Upper lobe of left lung (tissue), 6 donors: ENCODE data around the gene HES4. TPM values are rescaled to one million over a fixed set of nuclear protein-coding genes. Genes with fewer than 3 reads are reported as not detected.
"Not testable (repeated sequence)": the region's sequence is repeated elsewhere in the genome, so short reads cannot be mapped to it uniquely, and the experiment has no call there.

Experiments used
- ATAC-seq, 2 donors: fragments of 200-7000 bp; cut with Tn5 transposase; one replicate each; pipeline ENCODE4 v1.9.1; 2022; ENCODE audit warnings: mild to moderate bottlenecking in 2 of 2, moderate library complexity in 2 of 2; ENCODE audit not compliant: low FRiP score in 2 of 2
- DNase-seq, 2 donors: peaks; one replicate each; pipeline ENCODE4 v3.0.0-alpha.2; 2019 to 2020
- H3K27ac ChIP-seq, 4 donors: fragments of 200-600 bp; sonication (generic); one replicate each; pipeline ENCODE4 v1.5.1; 2016 to 2019
- H3K27me3 ChIP-seq, 4 donors: fragments of 200-600 bp; sonication (generic); one replicate each; pipeline ENCODE4 v1.5.1; 2017 to 2019
- H3K36me3 ChIP-seq, 4 donors: fragments of 200-600 bp; sonication (generic); one replicate each; pipeline ENCODE4 v1.5.1; 2016 to 2019
- H3K4me1 ChIP-seq, 4 donors: fragments of 200-600 bp; sonication (generic); one replicate each; pipeline ENCODE4 v1.5.1; 2018 to 2019
- H3K4me3 ChIP-seq, 4 donors: fragments of 200-600 bp; sonication (generic); one replicate each; pipeline ENCODE4 v1.5.1; 2017 to 2019; ENCODE audit warnings: mild to moderate bottlenecking in 2 of 4, moderate library complexity in 1 of 4
- H3K9me3 ChIP-seq, 4 donors: fragments of 200-600 bp; sonication (generic); one replicate each; pipeline ENCODE4 v1.5.1; 2018 to 2019
- CTCF ChIP-seq, 6 experiments: fragments of 450-650 bp in 4 of 6; fragments of 200-600 bp in 2 of 6; sonication (generic) in 2 of 6; IDR thresholded peaks; one replicate each; pipeline ENCODE4 v1.5.1; 2016 to 2019; ENCODE audit warnings: antibody characterized with exemption in 6 of 6
- EP300 ChIP-seq, 4 donors: sonication (generic); formaldehyde crosslinking; IDR thresholded peaks; one replicate each; pipeline ENCODE4 v1.5.1; 2017; ENCODE audit warnings: antibody characterized with exemption in 4 of 4, control low read depth in 2 of 4
- POLR2A ChIP-seq, 4 donors: fragments of 450-650 bp; IDR thresholded peaks; one replicate each; pipeline ENCODE4 v1.5.1; 2016 to 2017; ENCODE audit warnings: antibody characterized with exemption in 4 of 4, mild to moderate bottlenecking in 2 of 4
- POLR2AphosphoS5 ChIP-seq, 2 donors: sonication (generic); formaldehyde crosslinking; IDR thresholded peaks; one replicate each; pipeline ENCODE4 v1.5.1; 2017; ENCODE audit warnings: antibody characterized with exemption in 2 of 2
- WGBS, 2 donors: methylation state at CpG; one replicate each; pipeline ENCODE4 v1.1.5; 2017 to 2018; 5-methylcytosine and 5-hydroxymethylcytosine counted together
- total RNA-seq, 6 donors: library from RNA; depleted of rRNA in 4 of 6; stranded (reverse); fragments of >200 nt in 4 of 6; gene quantifications; one replicate each; pipeline versions ENCODE4 v1.1.0 to v1.2.1, GENCODE V29; 2016 to 2021
- donor health status: DM: no; HTN: no; CAD: no; lungs with moderate emphysema.
- donor health status: DM: no; HTN: yes; CAD: no; lungs with severe emphysema.

Gene HES4
- total RNA-seq, 6 donors from 2014 or later, result 26.5 to 55.0 (median 35.0) TPM

DNA sequence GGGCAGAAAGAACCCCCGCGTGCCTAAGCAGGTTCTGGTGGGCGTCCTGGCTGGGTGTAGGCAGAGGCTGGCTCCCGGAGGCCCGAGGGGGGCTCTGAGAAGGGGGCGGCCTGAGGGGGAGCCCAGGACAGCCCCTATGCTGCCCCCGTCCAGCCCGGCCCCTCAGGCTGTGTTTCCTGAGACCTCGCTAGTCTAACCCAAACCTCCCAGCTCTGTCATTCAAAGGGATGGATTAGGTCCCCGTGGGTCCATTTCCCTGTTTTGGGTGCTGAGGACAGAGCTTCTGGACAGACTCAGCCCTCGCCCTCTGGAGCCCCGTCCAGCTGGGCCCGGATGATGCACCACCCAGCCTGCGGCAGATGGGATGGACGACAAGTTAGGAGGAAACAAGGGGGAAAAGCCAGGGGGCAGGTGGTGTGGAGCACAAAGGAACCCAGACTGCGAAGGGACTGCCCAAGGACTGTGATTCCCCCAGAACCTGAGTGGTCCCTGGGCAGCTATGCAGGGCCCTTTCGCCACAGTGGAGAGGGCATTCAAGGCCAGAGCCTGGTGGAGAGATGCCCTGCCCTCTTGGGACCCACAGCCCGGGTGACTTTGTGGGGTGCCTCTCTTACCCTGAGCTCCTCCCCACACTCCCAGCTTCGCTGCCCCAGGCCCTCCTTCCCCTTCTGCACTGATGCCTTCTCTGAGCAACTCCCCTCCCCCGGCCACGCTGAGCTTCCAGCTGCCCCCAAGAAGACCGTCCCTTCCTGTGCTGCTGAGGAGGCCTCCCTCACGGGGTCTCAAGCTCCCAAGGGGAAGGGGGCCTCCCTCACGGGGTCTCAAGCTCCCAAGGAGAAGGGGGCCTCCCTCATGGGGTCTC is 2.8 kb downstream of the HES4 start:
- no peak for TF ChIP-seq EP300 (IDR thresholded peaks at IDR 0.05)
- TF ChIP-seq POLR2A (IDR thresholded peaks at IDR 0.05), result no peak
- no peak for TF ChIP-seq CTCF (IDR thresholded peaks at IDR 0.05)
- no peak for TF ChIP-seq POLR2AphosphoS5 (IDR thresholded peaks at IDR 0.05)
- Histone ChIP-seq H3K4me3 (no peak overlapping the region), H3K4me1 (peaks cover 25 to 44% (median 37%) of the 10 kb centered on the region in 4 donors), H3K27ac (no peak overlapping the region), H3K36me3 (no peaks in the 10 kb centered on the region), H3K27me3 (peaks cover 0 to 41% (median 18%) of the 10 kb centered on the region in 4 donors), H3K9me3 (peaks cover 0 to 2% (median under 1%) of the 10 kb centered on the region in 4 donors)
- ATAC-seq (no peak), DNase-seq (peak in 1 of 2 donors; percentile 61)
- WGBS, 2 donors, result 74 to 80% methylated on average over 13 to 23 of the region's 24 CpGs

DNA sequence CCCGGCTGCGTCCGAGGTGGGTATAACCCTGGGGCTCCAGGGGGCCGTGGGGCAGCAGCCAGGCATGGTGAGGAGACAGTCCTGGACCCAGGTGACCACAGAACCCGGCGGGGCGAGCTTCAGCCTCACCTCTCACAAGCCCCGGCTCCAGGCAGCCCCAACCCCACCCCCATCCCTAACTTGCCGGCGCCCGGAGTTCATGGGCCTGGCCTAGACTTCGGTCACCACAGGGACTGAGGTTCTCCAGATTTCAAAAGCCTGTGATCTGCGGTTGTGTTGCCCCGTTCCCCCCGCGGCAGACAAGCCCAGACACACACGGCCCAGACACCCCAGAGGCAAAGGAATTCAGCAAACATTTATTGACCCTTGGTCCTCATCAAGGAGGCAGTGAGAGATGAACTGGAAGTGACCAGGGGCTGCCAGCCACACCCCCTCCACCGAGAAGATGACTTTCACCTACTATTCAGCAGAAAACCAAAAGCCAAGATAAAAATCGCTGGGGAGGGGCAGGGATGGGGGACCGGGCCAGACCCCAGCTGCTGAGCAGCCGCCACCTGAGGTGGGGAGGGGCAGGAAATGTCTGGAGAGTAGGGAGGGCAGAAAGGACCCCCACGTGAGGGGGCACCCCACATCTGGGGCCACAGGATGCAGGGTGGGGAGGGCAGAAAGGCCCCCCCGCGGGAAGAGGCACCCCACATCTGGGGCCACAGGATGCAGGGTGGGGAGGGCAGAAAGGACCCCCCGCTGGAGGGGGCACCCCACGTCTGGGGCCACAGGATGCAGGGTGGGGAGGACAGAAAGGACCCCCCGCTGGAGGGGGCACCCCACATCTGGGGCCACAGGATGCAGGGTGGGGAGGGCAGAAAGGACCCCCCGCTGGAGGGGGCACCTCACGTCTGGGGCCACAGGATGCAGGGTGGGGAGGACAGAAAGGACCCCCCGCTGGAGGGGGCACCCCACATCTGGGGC is 3.9 kb downstream of the HES4 start:
- TF ChIP-seq EP300 (IDR thresholded peaks at IDR 0.05) (no peak), POLR2AphosphoS5 (IDR thresholded peaks at IDR 0.05) (no peak), CTCF (IDR thresholded peaks at IDR 0.05) (no peak), POLR2A (IDR thresholded peaks at IDR 0.05) (no peak)
- Histone ChIP-seq H3K9me3 (peaks cover 0 to 10% (median 5%) of the 10 kb centered on the region in 4 donors), H3K4me1 (peaks cover 17 to 33% (median 26%) of the 10 kb centered on the region in 4 donors), H3K27me3 (peaks cover 0 to 34% (median 16%) of the 10 kb centered on the region in 4 donors), H3K4me3 (no peak overlapping the region), H3K36me3 (no peaks in the 10 kb centered on the region), H3K27ac (no peak overlapping the region)
- WGBS, 2 donors, result 31 to 35% methylated on average over 10 to 25 of the region's 30 CpGs
- DNase-seq, result peak in 1 of 2 donors; percentile 69
- ATAC-seq, result no peak

- not testable (repeated sequence) for ATAC-seq, DNase-seq, H3K9me3 ChIP-seq, H3K36me3 ChIP-seq, H3K4me3 ChIP-seq, H3K27ac ChIP-seq
- peaks cover 9 to 19% (median 17%) of the 10 kb centered on the region in 4 donors for H3K4me1 ChIP-seq
- peaks cover 0 to 24% (median 15%) of the 10 kb centered on the region in 4 donors for H3K27me3 ChIP-seq
- WGBS, 2 donors, result 56 to 85% methylated on average over 2 to 6 of the region's 6 CpGs
These were observed 5.4 kb downstream of the HES4 start for GRCh38 chr1:994546-994945.

DNA sequence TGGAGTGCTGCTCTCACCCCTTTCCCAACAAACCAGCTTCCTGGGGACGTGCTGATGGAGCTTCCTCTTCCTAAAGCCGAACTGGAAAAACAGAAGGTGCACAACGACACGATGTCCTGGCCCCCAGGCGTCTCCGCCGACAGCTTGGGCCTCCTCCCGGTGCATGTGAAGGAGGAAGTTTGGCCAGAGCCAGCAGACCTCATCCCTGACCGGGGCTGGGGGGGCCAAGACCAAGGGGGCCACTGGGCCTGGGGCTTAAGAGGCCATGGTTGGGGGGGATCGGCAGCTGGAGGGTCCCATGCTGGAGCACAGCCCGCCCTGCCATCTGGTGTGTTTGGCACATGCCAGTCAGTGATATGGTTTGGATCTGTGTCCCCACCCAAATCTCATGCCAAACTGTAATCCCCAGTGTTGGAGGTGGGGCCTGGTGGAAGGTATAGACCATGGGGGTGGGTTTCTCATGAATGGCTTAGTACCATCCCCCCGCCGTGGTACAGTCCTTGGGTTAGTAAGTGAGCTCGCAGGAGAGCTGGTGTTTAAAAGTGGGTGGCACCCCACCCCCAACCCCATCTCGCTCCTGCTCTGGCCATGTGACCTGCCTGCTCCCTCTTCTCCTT is 6.4 kb downstream of the HES4 start:
- WGBS, 2 donors, result 76 to 77% methylated on average over 10 to 15 of the region's 15 CpGs
- DNase-seq, result no peak

More for the DNA sequence above, 6.4 kb downstream of the HES4 start:
- Histone ChIP-seq H3K27me3 (peaks cover 0 to 14% (median 9%) of the 10 kb centered on the region in 4 donors), H3K9me3 (peaks cover 0 to 10% (median 5%) of the 10 kb centered on the region in 4 donors), H3K4me3 (no peak overlapping the region), H3K27ac (no peak overlapping the region), H3K4me1 (peaks cover 4 to 8% (median 6%) of the 10 kb centered on the region in 4 donors), H3K36me3 (no peaks in the 10 kb centered on the region)
- no peak for ATAC-seq
- TF ChIP-seq CTCF (IDR thresholded peaks at IDR 0.05) (no peak), POLR2AphosphoS5 (IDR thresholded peaks at IDR 0.05) (no peak), EP300 (IDR thresholded peaks at IDR 0.05) (no peak), POLR2A (IDR thresholded peaks at IDR 0.05) (no peak)
